HAP-1 (cell line): Measurements from ENCODE around the gene CISD3.
"Not testable (repeated sequence)": the region's sequence is repeated elsewhere in the genome, so short reads cannot be mapped to it uniquely, and the experiment has no call there.

Source experiments
- DNase-seq, 2 experiments: peaks; one replicate each; pipeline ENCODE4 v3.0.0-alpha.2; 2016 to 2020; ENCODE audit warnings: low spot score in 2 of 2
- H3K27me3 ChIP-seq: fragments of 250-450 bp; sonication (Bioruptor Pico); 2 replicates; pipeline ENCODE4 v1.5.1; 2020; ENCODE audit warnings: low read depth, mild to moderate bottlenecking, moderate library complexity
- H3K36me3 ChIP-seq: fragments of 250-450 bp; sonication (Bioruptor Pico); replicated peaks from 2 replicates; pipeline ENCODE4 v1.5.1; 2020; ENCODE audit warnings: mild to moderate bottlenecking
- H3K4me1 ChIP-seq: fragments of 250-450 bp; sonication (Bioruptor Pico); 2 replicates; pipeline ENCODE4 v1.5.1; 2020; ENCODE audit warnings: mild to moderate bottlenecking
- H3K4me3 ChIP-seq: fragments of 250-450 bp; sonication (Bioruptor Pico); 2 replicates; pipeline ENCODE4 v1.5.1; 2020; ENCODE audit warnings: mild to moderate bottlenecking, moderate library complexity
- H3K9me3 ChIP-seq: fragments of 250-450 bp; sonication (Bioruptor Pico); 2 replicates; pipeline ENCODE4 v1.5.1; 2020; ENCODE audit warnings: mild to moderate bottlenecking, moderate library complexity
- in situ Hi-C: fragments of 300-500 bp; cut with MboI; formaldehyde crosslinking; loops from 3 replicates; pipeline ENCODE4 v1.14.3; 2020; ENCODE audit warnings: low sequenced_read_pairs, inconsistent platforms, mixed read lengths

CISD3 gene

DNA sequence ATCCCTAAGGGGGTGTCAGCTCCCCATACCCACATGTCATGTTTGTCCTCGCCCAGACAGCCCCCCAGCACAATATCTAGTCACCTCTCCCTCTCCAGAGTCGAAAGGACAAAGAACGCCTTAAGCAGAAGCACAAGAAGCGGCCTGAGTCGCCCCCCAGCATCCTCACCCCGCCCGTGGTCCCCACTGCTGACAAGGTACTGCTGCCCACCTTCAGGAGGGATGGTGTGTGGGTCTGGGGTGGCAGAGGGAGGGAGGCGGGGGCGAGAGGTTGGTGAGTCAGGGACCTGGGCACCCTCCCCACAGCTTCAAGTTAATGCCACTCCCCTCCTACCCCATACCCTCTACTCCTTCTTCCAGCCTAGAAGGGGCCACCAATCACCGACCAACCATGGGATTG lies 17.5 kb upstream of the CISD3 start:
- no peaks in the 10 kb centered on the region for H3K27me3 ChIP-seq
- H3K9me3 ChIP-seq, result no peaks in the 10 kb centered on the region
- H3K4me3 ChIP-seq, result no peak overlapping the region
- in situ Hi-C loops, result no loop called here
- DNase-seq, result no peak
- H3K36me3 ChIP-seq, result peaks cover 64% of the 10 kb centered on the region
- no peaks in the 10 kb centered on the region for H3K4me1 ChIP-seq

DNA sequence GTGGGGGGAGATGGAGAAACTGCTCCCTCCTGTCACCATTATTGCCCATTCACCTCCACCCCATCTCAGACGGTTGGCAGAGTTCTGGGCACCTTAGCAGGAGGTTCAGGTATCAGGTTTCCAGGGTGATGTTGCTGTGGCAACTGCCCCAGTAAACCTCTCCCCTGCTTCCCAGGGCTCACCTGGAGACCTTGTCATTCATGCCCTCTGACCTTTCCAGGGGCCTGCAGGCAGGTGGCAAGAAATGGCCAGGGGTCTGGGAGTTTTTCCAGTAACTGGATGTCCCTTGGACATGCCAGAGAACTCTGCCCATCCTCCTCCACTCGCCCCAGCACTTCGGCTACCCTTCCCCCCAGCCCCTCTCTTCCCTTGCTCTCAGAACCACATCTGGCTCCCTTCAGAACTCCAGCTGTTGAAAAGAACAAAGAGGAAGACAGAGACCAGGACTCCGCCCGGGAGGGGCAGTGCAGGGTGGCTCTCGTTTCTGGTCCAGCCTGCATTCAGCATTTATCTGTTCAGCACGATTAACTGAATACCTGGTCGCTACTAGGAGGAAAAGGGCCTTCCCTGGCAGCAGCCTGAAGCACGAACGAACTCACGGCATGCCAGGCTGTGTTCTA lies 16.6 kb upstream of the CISD3 start:
- no peaks in the 10 kb centered on the region for H3K9me3 ChIP-seq
- DNase-seq, result no peak
- H3K27me3 ChIP-seq, result no peaks in the 10 kb centered on the region
- H3K4me1 ChIP-seq, result no peaks in the 10 kb centered on the region
- in situ Hi-C loops, result no loop called here
- H3K36me3 ChIP-seq, result peaks cover 71% of the 10 kb centered on the region
- no peak overlapping the region for H3K4me3 ChIP-seq

DNA sequence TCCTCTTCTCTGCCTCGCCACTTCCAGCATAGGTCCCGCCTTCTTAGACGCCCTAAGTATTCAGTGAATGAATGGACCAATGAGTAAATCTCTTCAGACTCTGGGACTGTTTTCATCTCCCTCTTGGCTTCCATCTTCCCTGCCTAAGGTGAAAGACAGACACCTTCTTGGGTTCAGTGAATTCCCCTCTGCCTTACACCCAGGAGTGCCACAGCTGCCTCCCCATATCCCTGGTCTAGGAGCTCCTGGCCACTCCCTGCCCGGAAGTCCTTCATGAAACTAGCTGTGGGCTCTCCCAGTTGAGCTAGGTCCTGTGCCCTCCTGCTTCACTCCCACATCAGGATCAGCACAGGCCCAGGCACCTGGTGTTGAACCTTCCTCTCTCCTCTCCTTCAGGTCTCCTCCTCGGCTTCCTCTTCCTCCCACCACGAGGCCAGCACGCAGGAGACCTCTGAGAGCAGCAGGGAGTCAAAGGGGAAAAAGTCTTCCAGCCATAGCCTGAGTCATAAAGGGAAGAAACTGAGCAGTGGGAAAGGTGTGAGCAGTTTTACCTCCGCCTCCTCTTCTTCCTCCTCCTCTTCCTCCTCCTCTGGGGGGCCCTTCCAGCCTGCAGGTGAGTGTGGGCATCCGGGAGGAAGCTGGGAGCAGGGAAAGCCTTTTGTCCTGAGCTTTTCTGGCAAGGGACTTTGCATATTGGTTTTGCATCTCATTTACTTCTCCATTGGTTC lies 14.8 kb upstream of the CISD3 start:
- no peaks in the 10 kb centered on the region for H3K4me1 ChIP-seq
- DNase-seq, result no peak
- in situ Hi-C loops, result no loop called here
- peaks cover 67% of the 10 kb centered on the region for H3K36me3 ChIP-seq
- no peaks in the 10 kb centered on the region for H3K9me3 ChIP-seq
- no peaks in the 10 kb centered on the region for H3K27me3 ChIP-seq
- no peak overlapping the region for H3K4me3 ChIP-seq

DNA sequence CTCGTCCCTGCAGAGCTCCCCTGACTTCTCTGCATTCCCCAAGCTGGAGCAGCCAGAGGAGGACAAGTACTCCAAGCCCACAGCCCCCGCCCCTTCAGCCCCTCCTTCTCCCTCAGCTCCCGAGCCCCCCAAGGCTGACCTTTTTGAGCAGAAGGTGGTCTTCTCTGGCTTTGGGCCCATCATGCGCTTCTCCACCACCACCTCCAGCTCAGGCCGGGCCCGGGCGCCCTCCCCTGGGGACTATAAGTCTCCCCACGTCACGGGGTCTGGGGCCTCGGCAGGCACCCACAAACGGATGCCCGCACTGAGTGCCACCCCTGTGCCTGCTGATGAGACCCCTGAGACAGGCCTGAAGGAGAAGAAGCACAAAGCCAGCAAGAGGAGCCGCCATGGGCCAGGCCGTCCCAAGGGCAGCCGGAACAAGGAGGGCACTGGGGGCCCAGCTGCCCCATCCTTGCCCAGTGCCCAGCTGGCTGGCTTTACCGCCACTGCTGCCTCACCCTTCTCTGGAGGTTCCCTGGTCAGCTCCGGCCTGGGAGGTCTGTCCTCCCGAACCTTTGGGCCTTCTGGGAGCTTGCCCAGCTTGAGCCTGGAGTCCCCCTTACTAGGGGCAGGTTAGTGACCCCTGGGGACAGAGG lies 13.7 kb upstream of the CISD3 start:
- DNase-seq, result no peak
- Histone ChIP-seq H3K36me3 (peaks cover 72% of the 10 kb centered on the region), H3K4me3 (no peak overlapping the region), H3K9me3 (no peaks in the 10 kb centered on the region), H3K4me1 (peaks cover 6% of the 10 kb centered on the region; the same call in 1 of the 2 replicates), H3K27me3 (no peaks in the 10 kb centered on the region)
- in situ Hi-C loops, result no loop called here

DNA sequence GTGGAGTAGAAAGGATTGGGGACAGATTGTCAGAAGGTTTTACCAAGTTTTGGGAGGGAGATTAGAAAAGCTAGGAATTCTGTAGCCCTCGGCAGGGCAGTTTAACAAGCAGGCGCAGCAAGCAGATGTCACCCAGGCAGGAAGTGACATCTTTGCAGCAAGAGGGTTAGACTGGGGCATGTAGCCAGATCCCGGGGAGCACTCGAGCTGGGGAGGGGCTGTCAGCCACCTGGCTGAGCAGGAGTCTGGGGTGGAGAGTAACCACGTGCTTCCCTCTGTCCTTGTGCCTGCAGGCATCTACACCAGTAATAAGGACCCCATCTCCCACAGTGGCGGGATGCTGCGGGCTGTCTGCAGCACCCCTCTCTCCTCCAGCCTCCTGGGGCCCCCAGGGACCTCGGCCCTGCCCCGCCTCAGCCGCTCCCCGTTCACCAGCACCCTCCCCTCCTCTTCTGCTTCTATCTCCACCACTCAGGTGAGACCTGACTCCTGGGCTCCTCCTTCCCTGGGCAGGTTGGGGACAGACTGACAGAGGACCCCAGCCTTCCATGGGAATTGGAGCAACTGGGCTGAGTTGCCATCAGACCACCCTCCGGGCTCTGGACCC lies 12.9 kb upstream of the CISD3 start:
- H3K27me3 ChIP-seq, result no peaks in the 10 kb centered on the region
- no peak for DNase-seq
- peaks cover 6% of the 10 kb centered on the region; the same call in 1 of the 2 replicates for H3K4me1 ChIP-seq
- peaks cover 71% of the 10 kb centered on the region for H3K36me3 ChIP-seq
- no peak overlapping the region for H3K4me3 ChIP-seq
- no peaks in the 10 kb centered on the region for H3K9me3 ChIP-seq
- in situ Hi-C loops, result no loop called here

DNA sequence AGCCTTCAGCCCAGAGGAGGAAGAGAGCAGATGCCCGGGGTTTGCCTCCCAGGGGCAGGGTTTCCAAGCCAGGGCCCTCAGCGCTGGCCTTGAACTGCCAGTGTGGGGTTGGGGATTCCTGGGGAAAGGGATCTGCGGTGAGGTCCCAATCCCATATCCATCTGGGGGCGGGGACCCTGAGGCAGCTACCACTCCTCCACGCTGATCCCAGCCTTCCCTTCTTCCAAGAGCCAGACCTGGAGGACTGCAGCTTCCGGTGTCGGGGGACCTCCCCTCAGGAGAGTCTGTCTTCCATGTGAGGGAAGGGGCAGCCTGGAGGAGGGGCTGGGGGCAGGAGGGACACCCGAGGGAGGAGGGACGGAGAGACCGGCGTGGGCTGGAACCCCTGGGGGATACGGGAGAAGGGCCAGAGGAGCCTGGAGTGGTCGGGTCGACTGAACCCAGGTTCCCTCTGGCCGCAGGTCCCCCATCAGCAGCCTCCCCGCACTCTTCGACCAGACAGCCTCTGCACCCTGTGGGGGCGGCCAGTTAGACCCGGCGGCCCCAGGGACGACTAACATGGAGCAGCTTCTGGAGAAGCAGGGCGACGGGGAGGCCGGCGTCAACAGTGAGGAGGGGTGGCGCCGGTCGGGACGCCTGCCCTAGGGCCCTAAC lies 10.7 kb upstream of the CISD3 start:
- no peak overlapping the region for H3K4me3 ChIP-seq
- DNase-seq, result no peak
- in situ Hi-C loops, result no loop called here
- H3K4me1 ChIP-seq, result peaks cover 6% of the 10 kb centered on the region; the same call in 1 of the 2 replicates
- peaks cover 56% of the 10 kb centered on the region for H3K36me3 ChIP-seq
- no peaks in the 10 kb centered on the region for H3K9me3 ChIP-seq
- H3K27me3 ChIP-seq, result no peaks in the 10 kb centered on the region

DNA sequence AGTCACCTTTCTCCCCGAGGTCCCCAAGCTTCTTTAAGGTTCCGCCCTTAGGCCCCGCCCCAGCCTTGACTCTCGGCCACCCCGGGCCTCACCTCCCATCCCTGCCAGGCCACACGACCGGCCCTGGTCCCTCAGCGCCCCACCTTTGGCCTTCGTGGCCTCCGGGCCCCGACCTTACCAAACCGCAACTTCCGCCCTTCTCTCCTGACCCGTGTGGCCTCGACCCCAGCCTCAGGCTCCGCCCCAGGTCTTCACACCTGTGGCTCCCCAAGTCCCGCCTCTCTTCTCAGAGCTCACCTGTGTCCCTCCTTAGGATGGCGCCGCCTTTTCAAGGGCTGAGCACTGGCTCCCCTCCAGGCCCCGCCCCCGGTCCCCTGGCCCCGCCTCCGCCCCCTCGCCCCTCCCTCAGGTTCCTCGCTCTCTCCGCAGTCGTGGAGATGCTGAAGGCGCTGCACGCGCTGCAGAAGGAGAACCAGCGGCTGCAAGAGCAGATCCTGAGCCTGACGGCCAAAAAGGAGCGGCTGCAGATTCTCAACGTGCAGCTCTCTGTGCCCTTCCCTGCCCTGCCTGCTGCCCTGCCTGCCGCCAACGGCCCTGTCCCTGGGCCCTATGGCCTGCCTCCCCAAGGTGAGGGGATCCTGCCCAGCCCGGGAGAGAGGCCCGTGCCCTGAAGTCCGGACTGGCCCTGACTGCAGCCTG lies 10.0 kb upstream of the CISD3 start:
- H3K4me1 ChIP-seq, result peaks cover 6% of the 10 kb centered on the region; the same call in 1 of the 2 replicates
- H3K4me3 ChIP-seq, result no peak overlapping the region
- H3K36me3 ChIP-seq, result peaks cover 60% of the 10 kb centered on the region
- H3K27me3 ChIP-seq, result no peaks in the 10 kb centered on the region
- no peak for DNase-seq
- in situ Hi-C loops, result no loop called here
- no peaks in the 10 kb centered on the region for H3K9me3 ChIP-seq

DNA sequence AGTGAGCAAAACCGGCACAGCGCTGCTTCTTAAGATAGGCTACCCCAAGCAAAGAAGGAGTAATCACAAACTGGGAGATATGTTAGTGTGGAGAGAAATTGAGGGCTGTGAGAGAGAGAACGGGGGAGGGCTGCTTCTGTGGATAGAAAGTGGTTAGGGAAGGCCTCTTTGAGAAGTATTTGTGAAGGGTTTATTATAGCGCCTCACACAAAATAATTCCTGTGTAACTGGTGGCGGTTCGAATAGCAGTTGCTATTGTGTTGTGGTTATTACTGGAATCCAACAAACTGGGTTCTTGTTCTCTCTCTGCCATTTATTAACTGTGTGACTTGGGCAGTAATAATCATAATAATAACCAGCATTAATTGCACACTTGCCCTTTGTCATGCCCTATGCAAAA lies 9.2 kb upstream of the CISD3 start:
- Histone ChIP-seq H3K9me3 (no peaks in the 10 kb centered on the region), H3K36me3 (peaks cover 60% of the 10 kb centered on the region), H3K4me1 (peaks cover 6% of the 10 kb centered on the region; the same call in 1 of the 2 replicates), H3K4me3 (no peak overlapping the region), H3K27me3 (no peaks in the 10 kb centered on the region)
- no peak for DNase-seq
- in situ Hi-C loops, result no loop called here

DNA sequence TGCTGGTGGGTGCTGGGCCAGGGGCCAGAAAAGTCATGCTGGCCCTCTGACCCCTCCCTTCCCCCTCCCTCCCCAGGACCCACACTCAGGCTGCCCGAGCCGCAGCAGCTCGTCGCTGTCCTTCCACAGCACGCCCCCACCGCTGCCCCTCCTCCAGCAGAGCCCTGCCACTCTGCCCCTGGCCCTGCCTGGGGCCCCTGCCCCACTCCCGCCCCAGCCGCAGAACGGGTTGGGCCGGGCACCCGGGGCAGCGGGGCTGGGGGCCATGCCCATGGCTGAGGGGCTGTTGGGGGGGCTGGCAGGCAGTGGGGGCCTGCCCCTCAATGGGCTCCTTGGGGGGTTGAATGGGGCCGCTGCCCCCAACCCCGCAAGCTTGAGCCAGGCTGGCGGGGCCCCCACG lies 8.3 kb upstream of the CISD3 start:
- DNase-seq, result no peak
- peaks cover 6% of the 10 kb centered on the region; the same call in 1 of the 2 replicates for H3K4me1 ChIP-seq
- no peaks in the 10 kb centered on the region for H3K27me3 ChIP-seq
- no peak overlapping the region for H3K4me3 ChIP-seq
- in situ Hi-C loops, result no loop called here
- H3K36me3 ChIP-seq, result peaks cover 55% of the 10 kb centered on the region
- no peaks in the 10 kb centered on the region for H3K9me3 ChIP-seq

DNA sequence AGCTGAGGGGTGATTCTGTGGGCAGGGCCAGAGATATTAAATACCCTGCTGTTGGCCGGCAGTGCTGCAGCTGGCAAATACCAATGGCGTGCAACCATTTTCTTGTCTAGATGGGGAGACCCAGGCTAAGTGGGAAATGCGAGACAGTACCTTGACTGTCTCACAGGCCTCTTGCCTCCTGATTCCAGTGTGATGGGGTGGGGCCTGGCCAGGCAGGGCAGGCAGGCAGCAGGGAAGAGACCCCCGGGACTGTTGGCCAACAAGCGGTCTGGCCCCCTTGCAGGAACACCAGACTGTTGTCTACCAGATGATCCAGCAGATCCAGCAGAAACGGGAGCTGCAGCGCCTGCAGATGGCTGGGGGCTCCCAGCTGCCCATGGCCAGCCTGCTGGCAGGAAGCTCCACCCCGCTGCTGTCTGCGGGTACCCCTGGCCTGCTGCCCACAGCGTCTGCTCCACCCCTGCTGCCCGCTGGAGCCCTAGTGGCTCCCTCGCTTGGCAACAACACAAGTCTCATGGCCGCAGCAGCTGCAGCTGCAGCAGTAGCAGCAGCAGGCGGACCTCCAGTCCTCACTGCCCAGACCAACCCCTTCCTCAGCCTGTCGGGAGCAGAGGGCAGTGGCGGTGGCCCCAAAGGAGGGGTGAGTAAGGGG lies 5.7 kb upstream of the CISD3 start:
- DNase-seq, result no peak
- no peaks in the 10 kb centered on the region for H3K9me3 ChIP-seq
- no peak overlapping the region for H3K4me3 ChIP-seq

DNA sequence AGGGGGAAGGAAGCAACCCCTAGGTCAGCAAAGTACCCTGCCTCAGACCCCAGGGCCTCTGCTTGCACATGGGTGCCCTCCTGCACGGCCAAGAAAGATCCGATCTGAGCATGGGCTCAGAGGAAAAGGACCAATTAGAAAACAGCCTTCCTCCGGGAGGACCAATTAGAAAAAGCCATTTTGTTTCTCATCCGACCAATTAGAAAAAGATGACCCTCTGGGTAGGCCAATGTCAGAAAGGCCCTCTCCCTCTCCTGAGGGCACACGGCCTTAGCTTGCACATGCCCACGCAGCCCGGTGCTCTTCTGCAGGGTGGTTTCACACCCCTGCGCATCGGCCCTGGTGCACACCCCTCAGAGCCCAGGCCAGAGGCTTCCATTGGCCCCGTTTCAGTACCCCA lies 5.1 kb upstream of the CISD3 start:
- no peaks in the 10 kb centered on the region for H3K27me3 ChIP-seq
- H3K36me3 ChIP-seq, result peaks cover 30% of the 10 kb centered on the region
- H3K4me3 ChIP-seq, result no peak overlapping the region
- peaks cover 6% of the 10 kb centered on the region; the same call in 1 of the 2 replicates for H3K4me1 ChIP-seq
- DNase-seq, result no peak
- no peaks in the 10 kb centered on the region for H3K9me3 ChIP-seq
- in situ Hi-C loops, result no loop called here

More for the DNA sequence above, 5.7 kb upstream of the CISD3 start:
- Histone ChIP-seq H3K4me1 (peaks cover 6% of the 10 kb centered on the region; the same call in 1 of the 2 replicates), H3K36me3 (peaks cover 32% of the 10 kb centered on the region), H3K27me3 (no peaks in the 10 kb centered on the region)
- in situ Hi-C loops, result no loop called here

DNA sequence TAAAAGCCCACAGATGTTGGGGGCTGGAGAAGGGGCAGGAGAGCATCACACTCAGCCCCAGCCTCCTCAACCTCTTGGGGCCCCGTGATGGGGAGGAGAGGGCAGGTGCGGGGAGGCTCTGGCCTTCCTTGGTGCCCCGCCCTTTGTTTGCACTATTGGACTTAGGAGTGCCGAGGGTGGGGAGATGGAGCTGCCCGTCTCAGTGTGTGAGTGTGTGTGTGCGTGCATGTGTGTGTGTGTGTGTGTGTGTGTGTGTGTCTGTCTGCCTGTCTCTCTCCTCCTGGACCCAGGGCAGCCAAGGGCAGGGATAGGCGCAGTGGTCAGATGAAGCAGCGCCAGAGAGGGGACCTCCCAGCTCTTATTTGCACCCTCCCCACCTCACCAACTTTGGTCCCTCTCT lies 4.0 kb upstream of the CISD3 start:
- in situ Hi-C loops, H3K27me3 ChIP-seq, DNase-seq, H3K4me3 ChIP-seq, H3K9me3 ChIP-seq, H3K4me1 ChIP-seq: not testable (repeated sequence)
- H3K36me3 ChIP-seq, result peaks cover 25% of the 10 kb centered on the region

DNA sequence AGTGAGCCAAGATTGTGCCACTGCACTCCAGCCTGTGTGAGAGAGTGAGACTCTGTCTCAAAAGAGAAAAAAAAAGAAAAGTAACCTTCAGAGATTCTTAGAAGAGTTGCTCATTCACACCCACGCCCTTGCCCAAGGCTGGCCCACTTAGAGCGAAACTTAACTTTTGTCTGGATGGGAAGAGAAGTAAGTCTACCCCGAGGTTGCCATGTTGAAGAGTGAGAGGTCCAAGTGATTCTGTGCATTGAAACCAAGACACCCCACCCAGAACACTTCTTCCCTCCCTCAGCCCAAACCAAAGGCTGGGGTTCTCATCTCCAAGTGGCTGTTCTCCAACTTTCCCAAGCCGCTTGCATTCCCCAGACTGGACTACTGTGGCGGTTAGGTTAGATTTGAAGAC lies 2.4 kb upstream of the CISD3 start:
- no peak overlapping the region for H3K4me3 ChIP-seq
- no peak for DNase-seq
- no peaks in the 10 kb centered on the region for H3K27me3 ChIP-seq
- H3K4me1 ChIP-seq, result peaks cover 7% of the 10 kb centered on the region
- in situ Hi-C loops, result no loop called here
- 0 out of 2 replicates have a peak, but pooled peaks cover 2% of the 10 kb centered on the region for H3K9me3 ChIP-seq
- H3K36me3 ChIP-seq, result peaks cover 31% of the 10 kb centered on the region
